HG03064 (cell line): ENCODE measurements around the gene PRDX2.

Experiments used
- ATAC-seq: cut with Tn5 transposase; IDR thresholded peaks from one replicate; pipeline ENCODE4 v1.9.1; 2021; ENCODE audit warnings: low read depth; ENCODE audit not compliant: unreplicated experiment

The PRDX2 gene

DNA sequence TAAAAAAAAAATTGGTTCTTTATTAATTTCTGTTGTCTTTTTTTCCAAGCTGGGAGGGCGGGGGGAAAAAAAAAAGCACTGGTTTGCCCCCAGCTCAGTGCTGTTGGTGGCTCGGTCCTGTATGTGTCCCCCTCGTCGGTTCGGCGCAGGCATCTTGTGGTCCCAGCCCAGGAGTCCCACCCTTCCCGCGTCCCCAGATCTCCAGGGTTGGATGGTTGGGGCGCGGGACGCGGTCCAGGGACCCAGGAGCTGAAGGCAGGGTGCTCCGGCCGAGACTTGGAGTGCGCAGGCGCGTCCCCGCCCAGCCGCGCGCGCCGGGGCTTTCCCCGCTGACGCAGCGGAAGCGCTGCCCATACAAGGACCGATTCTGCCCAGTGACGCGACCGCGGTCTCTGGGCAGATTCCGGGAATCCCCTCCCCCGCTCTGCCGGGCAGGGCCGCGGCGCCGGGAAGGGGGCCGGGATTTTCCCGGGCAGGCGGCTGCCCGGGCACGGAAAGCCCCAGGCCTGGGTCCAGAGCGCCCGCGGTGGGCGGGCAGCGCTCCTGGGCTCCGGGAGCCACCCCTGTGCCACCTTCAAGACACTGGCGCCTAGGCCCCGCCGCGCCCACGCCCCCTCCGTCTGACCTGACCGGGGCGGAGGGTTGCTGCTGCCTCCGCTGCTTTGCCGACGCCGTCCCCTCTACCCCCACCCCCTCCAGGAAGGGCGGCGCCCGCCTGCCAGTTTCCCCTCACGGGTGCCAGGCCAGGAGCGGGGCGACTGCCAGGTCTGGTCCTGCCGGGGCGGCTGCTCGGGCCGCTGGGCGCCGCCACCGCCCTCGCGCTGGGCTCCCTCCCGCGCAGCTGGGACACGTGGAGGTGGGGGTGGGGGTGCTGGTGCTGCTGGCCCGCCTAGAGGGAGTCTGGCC, 8.1 kb downstream of the PRDX2 start:
- ATAC-seq, result no peak

DNA sequence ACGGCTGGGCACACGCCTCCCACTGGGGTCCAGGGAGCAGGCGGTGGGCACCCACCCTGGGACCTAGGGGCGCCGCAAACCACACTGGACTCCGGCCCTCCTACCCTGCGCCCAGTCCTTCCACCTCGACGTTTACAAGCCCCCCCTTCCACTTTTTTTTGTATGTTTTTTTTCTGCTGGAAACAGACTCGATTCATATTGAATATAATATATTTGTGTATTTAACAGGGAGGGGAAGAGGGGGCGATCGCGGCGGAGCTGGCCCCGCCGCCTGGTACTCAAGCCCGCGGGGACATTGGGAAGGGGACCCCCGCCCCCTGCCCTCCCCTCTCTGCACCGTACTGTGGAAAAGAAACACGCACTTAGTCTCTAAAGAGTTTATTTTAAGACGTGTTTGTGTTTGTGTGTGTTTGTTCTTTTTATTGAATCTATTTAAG, 8.7 kb downstream of the PRDX2 start:
- ATAC-seq, result no peak

DNA sequence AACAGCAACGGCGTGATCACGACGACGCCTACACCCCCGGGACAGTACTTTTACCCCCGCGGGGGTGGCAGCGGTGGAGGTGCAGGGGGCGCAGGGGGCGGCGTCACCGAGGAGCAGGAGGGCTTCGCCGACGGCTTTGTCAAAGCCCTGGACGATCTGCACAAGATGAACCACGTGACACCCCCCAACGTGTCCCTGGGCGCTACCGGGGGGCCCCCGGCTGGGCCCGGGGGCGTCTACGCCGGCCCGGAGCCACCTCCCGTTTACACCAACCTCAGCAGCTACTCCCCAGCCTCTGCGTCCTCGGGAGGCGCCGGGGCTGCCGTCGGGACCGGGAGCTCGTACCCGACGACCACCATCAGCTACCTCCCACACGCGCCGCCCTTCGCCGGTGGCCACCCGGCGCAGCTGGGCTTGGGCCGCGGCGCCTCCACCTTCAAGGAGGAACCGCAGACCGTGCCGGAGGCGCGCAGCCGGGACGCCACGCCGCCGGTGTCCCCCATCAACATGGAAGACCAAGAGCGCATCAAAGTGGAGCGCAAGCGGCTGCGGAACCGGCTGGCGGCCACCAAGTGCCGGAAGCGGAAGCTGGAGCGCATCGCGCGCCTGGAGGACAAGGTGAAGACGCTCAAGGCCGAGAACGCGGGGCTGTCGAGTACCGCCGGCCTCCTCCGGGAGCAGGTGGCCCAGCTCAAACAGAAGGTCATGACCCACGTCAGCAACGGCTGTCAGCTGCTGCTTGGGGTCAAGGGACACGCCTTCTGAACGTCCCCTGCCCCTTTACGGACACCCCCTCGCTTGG, 9.3 kb downstream of the PRDX2 start:
- ATAC-seq, result no peak

DNA sequence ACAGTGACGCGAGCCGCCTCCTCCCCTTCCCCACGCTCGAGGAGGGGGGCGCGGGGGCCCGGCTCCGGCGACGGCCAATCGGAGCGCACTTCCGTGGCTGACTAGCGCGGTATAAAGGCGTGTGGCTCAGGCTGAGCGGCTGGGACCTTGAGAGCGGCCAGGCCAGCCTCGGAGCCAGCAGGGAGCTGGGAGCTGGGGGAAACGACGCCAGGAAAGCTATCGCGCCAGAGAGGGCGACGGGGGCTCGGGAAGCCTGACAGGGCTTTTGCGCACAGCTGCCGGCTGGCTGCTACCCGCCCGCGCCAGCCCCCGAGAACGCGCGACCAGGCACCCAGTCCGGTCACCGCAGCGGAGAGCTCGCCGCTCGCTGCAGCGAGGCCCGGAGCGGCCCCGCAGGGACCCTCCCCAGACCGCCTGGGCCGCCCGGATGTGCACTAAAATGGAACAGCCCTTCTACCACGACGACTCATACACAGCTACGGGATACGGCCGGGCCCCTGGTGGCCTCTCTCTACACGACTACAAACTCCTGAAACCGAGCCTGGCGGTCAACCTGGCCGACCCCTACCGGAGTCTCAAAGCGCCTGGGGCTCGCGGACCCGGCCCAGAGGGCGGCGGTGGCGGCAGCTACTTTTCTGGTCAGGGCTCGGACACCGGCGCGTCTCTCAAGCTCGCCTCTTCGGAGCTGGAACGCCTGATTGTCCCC, 10.1 kb downstream of the PRDX2 start, which contains the start of gene JUNB:
Gene JUNB, plus strand, starts transcription at position 142 of the 706 bp plus-strand sequence. Its CDS starts 286 bp downstream, at position 428.
- ATAC-seq, result no peak

DNA sequence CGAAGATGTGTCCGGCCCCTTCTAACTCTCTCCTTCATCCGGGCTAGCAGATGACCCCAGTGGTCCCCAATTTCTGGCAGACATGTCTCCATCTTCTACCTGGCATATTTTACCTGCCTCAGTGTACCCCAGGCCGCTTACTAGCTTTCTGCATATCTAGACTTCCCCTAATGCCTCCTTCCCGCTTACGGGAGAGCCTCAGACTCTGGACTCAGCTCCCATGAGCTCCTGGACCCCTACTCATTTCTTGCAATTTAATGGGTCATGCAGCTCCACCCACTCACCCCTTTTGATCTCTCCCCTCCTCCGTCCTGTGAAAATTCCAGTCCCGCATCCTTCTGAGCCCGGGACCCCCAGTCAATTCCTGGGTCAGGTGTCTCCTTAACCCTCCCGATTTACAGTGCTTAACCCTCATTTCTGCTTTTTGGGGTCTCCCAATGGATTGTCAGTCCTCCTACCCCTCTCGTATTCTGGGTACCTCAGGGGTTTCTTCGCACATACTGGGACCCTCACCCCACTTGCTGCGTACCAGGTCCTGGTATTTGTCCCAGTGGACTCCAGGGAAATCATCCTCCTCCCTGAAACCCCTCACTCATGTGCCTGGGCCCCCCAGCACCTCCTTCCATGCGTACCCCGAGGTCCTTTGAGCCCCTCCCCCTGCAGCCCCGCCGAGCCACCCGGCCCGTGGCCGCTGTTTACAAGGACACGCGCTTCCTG, 10.8 kb downstream of the PRDX2 start:
- ATAC-seq, result no peak

DNA sequence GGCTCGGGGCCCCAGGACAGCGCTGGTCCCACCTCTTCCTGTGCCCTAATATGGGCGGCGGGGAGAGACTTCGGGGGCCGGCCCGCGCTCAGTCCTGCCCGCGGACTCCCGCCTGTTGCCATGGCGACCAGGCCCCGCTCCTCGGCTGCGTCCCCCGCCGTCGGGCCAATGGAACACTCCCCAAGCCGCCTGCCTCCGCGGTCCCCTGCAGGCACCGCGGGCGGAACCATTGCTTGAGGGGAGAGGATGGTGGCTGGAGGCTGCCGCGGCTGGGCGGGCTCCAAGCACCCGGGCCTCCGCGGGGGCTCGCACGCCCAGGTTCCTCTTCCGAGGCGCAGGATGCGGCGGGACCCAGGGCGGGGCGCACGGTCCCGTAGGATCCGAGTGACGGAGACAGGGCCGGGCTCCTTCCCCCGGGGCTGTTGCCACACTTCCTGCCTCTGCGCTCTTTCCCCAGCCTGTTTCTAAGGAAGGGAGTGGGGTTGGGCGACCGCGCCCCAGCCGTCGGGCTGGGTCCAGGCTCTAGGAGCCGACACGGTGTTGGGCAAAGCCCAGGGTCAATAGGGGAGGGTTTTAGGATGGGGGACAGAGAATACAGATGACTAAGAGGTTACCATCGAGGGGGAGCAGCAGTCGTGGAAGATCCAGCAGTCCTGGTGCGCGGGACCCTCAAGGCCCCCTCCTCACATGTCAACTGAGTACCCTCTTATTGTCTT, 11.5 kb downstream of the PRDX2 start:
- ATAC-seq, result peak; percentile 46

DNA sequence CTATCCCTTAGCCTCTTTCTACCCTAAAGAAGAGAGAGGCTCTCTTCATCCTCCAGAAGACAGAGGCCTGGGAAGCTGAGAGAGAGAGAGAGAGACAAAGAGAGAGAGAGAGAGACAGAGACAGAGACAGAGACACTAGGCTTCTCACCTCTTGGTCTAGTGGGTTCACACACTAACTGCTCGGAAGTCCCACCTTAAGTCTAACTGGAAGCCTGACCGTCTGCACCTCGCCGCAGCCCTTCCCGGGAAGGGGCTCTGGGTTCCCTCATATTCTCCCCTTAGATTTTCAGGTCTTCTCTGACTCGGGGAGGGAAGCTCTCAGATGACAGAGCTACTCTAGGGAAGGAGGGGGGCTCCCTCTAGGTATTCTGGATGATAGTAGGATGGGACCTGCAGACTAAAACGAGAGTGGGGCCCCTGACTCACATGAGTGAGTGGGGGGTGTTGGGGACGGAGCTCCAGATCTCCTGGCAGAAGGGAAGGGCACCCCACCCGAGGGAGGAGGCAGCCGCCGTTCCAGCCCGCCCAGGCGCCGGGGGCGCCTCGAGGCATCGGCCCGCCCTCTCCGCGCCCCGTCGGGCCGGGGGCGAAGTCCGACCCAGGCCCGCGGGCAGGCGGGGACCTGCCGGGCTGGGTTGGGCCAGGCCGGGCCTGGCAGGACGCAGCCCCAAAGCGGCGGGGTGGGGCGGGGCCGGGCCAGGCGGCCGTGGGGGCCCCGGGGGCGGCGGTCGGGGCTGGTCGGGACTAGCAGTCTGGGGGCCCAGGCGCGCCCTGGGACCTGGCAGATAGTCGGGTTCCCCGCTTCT, 12.3 kb downstream of the PRDX2 start:
- no peak for ATAC-seq

DNA sequence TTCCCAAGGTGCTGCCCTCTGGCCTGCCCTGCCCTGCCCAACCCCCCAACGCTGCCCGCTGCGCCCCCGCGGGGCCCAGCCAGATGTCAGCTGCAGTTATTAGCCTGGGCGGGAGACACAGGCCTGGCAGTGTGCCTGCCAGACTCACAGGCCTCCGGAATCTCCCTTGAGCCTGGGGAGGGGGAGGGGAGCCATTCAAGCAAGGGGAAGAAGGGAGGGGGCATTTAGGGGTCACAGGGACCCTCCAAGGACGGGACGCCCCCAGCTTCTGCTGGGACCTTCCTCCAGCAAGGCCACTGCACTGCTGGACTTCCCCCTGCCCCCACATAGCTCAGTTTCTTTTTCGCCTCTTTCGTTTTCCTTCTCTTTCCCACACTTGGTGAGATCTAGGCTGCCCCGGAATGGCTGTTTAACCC, 12.9 kb downstream of the PRDX2 start:
- ATAC-seq, result no peak

DNA sequence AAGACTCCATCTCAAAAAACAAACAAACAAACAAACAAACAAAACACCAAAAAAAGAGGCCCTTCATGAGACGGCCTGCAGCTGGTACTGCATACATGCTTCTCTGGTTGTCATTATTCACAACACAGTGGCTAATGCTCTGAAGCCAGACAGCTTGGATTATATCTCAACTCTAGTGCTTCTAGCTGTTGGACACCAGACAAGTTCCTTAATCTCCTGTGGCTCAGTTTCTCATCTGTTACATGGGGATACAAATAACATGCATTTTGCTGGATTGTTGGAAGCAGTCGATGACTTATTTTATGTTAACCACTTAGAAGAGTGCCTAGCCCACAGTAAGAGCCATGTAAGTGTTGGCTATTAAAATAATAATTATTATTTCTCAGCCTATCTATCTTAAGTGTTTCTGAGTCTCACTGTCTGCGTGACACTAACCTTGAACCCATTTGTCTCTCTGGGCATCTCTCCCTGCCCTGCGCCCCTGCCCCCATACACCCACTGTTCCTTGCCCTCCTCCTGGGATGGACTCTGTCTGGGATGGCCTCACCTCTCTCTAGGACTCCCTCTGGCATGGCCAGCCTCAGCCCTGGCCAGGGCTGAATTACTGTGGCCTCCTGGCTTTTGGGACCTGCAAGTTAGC, 13.4 kb downstream of the PRDX2 start:
- ATAC-seq, result no peak

DNA sequence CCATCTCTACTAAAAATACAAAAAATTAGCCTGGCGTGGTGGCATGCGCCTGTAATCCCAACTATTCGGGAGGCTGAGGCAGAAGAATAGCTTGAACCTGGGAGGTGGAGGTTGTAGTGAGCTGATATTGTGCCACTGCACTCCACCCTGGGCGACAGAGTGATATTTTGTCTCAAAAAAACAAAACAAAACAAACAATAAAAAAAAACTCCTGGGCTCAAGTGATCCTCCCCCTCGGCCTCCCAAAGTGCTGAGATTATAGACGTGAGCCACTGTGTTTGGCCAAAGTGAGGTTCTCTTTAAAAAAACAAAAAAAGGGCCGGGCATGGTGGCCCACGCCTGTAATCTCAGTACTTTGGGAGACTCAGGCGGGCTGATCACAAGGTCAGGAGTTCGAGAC, 14.1 kb downstream of the PRDX2 start:
- no peak for ATAC-seq

DNA sequence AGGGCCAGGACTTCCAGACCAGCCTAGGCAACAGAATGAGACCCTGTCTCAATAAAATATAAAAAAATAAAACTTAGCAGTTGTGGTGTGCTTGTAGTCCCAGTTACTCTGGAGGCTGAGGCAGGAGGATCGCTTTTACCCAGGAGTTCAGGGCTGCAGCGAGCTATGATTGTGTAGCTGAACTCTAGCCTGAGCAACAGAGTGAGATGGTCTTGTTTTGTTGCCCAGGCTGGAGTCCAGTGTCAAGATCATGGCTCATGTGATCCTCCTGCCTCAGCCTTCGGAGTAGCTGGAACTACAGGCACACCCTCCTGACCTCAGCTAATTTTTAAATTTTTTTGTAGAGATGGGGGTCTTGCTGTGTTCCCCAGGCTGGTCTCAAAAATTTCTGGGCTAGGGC, 14.6 kb downstream of the PRDX2 start:
- no peak for ATAC-seq

DNA sequence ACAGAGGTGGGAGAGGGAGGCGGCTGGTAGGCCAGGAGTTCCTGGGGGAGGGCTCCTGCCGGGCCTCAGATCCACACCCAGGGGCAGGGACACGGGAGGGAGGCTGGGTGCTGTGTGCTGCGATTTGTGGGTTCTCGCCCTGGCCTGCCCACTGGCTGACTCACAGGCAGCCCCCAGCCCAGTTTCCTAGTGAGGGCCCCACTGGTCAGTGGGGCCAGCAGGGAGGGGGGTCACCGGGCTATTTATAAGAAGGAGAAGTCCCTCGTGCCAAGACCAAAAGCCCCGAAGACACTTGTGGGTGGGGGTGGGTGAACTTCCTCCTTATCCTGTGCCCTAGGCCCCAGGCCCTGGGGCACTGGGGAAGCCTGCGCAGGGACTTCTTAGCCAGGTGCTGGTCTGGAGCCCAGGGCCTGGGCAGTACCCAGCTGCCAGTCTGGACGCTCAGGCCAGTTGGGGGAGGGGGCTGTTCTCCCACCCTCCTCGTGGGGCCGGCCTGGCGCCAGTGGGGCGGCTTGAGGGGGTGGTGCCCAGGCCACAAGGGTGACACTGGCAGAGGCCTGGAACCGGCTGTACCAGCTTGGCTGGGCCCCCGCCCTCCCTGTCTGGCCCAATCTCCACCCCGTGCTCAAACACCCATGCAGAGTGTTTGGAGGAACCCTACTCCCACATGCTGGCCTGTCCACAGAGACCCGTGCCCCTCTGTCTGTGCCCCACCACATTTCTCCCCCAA, 15.3 kb downstream of the PRDX2 start:
- ATAC-seq, result no peak

DNA sequence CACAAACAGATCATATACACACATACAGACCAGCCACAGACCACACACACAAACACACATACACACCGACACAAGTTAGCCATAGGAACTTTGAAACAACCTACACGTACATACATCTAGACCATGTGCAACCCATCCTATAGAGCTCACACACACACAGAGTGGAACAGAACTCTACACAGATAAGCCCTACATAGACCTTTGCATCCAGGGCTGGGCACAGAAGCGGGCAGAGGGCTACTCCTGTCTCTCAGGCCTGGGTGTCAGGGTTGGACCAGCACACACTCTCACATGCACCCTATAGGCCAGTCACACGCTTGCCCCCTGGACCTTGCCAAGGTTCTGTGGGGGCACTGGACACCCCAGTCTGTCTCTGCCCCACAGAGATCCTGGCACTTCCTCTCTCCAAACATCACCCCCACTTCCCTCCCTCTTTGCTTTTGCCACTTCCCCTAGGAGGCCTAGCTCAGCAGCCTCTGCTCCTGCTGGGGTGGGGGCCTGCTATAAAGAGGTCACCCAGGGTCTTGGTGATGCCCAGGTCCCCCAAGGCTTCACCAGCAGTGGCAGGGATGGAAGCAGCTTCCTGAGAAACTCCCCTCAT, 16.1 kb downstream of the PRDX2 start:
- no peak for ATAC-seq

DNA sequence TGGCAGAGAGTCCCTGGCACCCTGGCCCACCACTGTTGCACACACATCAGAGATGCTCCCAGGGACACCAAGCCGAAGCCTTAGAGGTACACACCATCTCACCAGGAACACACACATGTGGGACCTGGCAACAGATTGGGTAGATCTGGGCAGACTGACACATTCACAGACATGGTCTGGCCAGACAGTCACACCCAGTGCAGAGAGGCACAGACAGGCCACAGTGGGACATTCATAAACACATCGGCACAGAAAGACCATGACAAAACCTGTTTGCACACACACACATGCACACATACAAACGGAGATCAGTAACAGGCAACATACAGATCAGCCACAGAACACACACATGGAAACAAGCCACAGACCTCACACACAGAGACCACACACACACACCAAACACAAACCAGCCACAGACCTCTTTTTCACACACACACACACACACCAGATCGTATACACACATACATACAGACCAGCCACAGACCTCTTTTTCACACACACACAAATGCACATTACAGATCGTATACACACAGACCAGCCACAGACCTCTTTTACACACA, 16.6 kb downstream of the PRDX2 start:
- no peak for ATAC-seq

DNA sequence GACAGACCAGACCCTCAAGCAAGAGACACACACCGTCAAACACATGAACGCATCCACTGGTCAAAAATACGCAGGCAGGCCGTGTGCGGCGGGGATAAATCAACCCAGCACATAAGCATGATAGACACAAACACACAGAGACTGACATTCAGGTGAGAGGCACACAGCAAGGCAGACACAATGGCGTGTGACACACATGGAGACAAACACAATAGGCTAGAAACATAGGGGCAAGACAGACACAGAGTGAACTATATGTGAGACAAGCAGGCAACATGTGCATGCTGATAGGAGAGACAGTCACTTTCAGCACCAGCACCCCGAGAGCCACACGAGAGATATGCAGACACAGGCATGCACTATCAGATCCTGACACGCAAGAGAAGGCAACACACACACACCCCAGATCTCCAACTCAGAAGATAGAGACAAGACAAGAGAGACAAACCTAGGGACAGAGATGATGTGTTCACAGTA, 17.2 kb downstream of the PRDX2 start:
- no peak for ATAC-seq

DNA sequence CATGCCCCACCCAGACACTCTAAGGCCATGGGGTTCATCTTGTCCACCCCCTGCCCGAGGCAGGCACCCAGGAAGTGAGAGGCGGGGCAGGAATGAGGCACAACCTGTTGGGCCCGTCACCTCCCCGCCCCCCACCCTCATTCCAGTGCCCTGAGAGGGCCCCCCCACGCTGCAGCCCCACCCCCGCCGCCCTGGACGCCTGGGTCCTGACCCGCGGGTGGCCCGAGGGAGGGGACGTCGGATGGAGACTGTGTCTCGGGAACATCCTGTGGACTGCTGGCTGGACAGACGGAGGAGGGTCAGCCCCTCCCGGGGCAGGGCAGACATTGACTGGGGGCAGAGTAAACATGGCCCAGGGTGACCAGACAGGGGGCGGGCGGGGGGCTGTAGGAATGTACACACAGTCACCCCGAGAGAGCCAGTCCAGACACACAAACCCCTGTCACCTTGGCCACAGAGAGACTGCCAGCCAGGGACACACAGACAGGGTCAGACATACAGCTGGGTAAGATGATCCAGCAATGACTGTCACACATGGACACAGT, 17.7 kb downstream of the PRDX2 start:
- ATAC-seq, result no peak
